Caki2 (cell line): ENCODE data around the gene TRAF1. TPM values are rescaled to one million over a fixed set of nuclear protein-coding genes. Genes with fewer than 3 reads are reported as not detected.

ENCODE experiments used
- DNase-seq: peaks from one replicate; pipeline ENCODE4 v3.0.0-alpha.2; 2015; ENCODE audit warnings: low read depth
- in situ Hi-C: cut with HindIII; loops from 2 replicates; pipeline ENCODE4 v1.10.0; 2016; ENCODE audit warnings: low sequenced_read_pairs, low pct_unique_long_range_greater_than_20kb, mixed read lengths
- total RNA-seq: library from RNA; depleted of rRNA; stranded (reverse); fragments of >200 nt; shearing (Covaris generic); gene quantifications from 2 replicates; pipeline ENCODE4 v1.2.3, GENCODE V29; 2014; ENCODE audit warnings: low replicate concordance; rRNA removed

Gene TRAF1
- total RNA-seq, 1 experiment from 2014 or later, result 5.0 TPM

DNA sequence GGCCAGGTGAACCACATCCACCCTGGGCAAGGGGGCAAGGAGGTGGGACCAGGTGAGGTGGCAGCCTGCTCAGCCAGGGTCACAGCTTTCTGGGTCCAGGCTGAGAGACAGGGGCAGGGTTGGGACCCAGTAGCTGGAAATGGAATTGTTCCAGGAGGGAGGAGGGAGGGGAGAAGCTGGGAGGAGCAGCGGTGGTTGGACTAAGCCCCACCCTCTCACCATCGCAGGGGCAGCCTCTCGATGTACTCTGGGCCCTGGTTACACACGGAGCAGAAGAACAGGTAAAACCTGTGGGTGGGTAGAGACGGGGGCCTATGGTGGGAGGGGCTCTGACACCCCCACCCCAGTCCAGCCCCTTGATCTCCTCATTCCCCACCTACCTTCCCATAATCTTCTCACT, 60.8 kb downstream of the TRAF1 start:
- DNase-seq, result no peak
- in situ Hi-C loops, result no loop called here

DNA sequence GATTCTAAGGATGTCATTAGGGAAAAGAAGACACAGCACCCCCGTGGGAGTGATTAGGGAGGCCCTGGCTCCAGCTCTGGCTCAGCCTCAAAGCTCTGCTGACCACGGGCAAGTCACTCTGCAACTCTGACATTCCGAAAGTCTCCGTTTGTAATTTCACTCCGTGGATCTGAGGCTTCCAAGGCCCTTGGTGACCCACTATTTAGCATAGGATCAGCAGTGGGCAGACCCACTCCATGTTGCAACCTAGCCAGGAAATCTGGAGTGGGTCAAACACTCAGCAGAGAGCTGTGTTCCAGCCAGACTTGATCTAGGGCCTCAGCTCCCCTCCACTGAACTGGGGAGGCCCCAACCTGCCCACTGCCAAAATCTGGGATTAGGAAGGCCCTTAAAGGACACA, 61.4 kb downstream of the TRAF1 start:
- in situ Hi-C loops, result no loop called here
- no peak for DNase-seq

DNA sequence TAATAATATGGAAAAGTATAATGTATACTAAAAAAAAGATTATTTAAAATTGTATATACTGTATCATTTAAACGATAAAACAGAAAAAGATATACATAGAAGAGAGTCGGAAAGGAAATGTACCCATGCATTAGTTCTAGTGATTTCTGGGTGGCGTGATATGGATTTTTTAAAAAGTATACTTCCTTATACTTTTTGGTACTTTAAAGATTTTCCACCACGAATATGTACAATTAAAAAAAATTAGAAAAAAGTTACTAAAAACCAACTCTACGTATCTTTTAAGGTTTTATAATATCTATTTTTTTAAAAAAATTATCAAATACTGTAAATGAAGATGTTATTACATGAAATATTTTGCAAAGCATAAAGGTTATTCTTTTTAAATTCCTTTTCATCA, 61.9 kb downstream of the TRAF1 start:
- no peak for DNase-seq
- in situ Hi-C loops, result no loop called here

DNA sequence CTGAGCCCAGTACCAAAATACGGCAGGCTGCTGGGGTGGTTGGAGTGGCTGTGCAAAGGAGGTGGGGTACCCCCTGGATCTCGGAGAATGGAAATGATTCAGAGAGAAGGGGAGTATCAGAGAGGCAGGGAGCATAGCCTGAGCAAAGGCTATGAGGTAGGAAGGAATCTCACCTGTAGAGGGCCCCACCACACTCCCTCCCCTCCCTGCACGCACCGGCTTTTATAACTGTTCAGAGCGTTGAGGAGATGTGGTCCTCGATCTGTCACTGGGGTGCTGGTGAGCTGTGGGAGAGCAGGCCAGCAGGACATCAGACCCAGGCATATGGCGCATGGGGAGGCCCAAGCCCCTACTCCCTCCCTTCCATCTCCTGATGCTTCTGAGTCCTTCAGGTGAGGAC, 62.8 kb downstream of the TRAF1 start:
- in situ Hi-C loops, result no loop called here

DNA sequence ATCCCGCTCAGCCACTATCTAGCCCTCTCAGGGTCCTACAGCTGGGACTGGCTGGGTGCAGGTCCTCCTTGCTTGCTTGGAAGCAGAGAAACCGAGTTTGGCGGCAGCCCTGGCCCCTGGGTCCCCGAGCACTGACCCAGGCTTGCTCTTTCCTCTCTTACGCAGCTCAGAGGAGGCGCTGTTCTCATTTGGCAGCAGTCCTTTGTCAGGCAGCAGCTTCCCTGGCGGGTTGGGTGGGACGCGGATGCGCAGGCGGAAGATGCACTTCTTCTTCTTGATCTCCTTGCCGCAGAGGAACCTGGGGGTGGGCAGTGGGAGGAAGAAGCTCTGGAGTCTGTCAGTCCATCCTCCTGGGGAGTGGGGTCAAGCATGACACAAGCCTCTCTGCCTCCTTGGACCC, 64.1 kb downstream of the TRAF1 start:
- in situ Hi-C loops, result no loop called here
- no peak for DNase-seq

More for the DNA sequence above, 62.8 kb downstream of the TRAF1 start:
- DNase-seq, result no peak

DNA sequence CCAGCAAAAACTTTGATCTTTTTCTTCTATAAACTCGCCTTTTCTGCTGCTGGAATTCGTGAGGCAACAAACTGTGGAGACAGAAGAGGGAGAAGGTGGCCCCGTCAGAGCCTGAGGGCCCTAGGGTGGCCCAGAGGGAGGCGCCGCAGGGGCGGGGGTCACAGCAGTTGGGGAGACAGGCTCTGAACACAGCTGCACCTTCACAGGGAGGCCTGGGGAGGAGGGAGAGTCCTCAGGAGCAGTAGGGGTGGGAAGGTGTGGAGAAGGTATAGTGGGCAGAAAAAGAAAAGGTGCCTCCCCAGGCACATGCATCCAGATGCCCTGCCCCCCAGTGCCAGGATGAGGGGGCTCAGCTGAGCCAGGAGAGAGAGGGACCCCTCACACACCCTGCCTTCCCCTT, 64.7 kb downstream of the TRAF1 start:
- in situ Hi-C loops, result no loop called here
- no peak for DNase-seq

DNA sequence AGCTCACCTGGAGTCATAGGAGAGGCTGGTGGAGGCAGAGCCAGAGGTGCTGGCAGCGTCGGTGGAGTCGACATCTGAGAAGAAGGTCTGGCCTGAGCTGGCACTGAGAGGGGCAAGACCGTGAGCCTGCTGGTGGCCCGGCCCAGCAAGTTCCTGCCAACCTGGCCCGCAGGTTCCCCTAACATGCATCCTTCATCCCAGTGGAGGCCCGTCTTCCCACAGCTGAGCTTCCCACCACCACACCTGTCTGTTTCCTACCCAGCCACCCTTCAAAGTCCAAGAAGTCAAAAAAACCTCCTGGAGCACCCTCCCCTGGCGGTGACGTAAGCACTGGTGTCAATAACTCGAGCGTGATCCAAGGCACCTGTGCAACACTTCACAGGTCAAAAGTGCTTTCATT, 66.5 kb downstream of the TRAF1 start:
- in situ Hi-C loops, result no loop called here
- DNase-seq, result no peak

DNA sequence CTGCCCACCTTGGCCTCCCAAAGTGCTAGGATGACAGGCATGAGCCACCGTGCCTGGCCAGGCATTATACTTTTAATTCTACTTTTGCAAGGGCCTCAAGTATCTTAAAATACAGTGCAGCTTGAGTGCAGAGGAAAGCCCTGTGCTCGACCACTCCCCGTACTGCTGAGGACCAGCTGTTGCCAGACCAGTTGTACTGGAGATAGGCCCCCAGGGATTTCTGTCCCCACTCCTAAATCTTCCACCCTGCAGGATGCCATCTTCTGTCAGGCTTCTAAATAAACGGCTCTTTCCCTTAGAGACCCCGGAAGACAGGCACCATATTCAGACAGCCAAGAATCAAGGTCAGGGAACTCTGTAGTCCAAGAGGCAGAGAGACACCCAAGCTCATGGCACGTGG, 67.2 kb downstream of the TRAF1 start:
- no peak for DNase-seq
- in situ Hi-C loops, result no loop called here

DNA sequence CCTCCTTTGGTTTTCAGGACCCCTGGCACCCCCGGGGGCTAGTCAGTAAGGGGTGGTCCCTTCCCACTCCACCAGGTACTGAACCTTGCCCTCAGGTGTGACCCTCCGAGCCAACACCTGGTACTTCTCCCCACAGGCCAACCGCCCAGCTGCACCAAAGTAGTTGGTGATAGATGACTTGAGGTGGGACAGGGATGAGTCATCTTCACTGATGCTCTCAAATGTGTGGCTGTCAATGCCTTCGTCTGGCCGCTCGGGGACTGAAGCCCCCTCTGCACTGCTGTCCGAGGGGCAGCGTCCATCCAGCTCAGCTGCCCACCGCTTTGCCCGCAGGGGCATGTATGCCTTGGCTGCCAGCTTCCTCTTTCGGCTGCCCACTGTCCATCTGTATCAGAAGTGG, 68.7 kb downstream of the TRAF1 start:
- no peak for DNase-seq
- in situ Hi-C loops, result no loop called here

DNA sequence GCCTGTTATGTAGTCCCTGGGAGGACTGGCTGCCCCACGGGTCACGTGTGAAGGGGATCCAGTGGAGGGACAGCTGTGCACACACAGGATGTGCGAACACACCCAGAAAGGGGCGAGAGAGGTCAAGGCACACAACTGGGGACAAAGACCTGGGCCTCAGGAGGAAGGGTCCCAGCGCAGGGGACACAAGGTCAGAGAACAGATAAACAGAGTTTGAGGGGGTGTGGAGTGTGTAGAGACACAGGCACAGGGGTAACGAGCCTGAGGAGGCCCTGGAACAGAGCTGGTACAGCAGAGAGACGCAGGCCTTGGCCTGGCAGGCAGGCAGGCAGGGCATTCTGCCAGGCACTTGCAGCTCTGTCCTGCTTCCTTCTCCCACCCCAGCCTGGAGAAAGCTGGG, 69.1 kb downstream of the TRAF1 start:
- in situ Hi-C loops, result no loop called here

DNA sequence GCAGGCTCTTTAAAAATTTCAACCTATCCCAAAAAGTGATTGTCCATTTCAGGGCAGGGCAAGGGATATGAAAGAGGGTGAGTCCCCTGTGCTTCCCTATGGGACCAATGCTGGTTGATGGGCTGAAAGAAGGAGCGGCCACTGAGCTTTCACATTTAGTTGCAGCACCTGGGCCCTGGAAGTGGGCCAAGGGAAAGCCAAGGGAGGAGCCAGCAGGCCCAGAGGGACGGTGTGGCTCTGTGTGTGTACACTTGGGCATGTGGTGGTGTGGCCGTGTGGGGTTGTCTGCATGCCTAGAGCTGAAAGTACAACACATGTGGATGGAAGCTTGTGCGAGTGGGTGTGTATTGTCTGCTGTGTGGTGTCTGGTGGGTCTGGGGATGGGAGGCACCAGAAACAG, 69.9 kb downstream of the TRAF1 start:
- no peak for DNase-seq
- in situ Hi-C loops, result no loop called here

More for the DNA sequence above, 69.1 kb downstream of the TRAF1 start:
- no peak for DNase-seq

DNA sequence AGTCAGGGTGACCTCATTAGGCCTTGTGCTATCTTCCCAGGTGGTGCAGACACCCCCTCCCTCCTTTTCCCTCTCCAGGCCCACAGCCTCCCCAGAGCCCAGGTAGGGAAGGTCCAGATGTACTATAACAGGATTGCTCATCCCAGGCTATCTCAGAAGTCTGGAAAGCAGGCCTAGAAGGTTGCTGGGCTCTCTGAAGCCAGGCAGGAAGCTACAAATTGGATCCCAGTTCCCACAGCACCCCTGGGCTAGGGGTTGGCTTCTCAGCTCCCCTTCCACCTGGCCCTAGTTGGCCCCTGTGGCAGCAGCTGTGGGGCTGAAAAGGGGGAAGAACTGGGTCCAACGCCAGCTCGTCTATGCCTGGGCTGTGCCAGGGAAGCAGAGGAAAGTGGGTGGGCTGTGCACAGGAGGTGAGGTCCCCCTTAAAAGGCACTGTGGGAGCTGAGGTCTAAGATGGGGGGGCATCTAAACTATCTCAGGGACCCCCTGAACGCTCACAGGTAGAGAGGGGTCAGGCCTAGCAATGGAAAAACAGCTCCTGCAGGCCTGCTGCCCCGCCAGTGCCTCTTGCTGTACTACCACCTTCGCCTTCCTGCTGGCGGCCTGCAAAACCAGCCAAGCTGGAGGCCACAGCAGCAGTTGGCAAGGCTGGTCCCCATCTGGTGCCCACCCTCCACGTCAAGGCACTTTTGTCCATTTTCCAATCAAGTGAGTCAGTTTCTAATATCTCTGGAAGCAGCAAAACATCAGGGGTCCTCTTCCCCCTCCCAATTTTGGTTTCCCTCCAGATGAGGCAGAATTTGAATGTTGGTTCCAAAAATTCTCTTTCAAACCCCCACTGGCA, 70.5 kb downstream of the TRAF1 start:
- no peak for DNase-seq
- in situ Hi-C loops, result no loop called here

DNA sequence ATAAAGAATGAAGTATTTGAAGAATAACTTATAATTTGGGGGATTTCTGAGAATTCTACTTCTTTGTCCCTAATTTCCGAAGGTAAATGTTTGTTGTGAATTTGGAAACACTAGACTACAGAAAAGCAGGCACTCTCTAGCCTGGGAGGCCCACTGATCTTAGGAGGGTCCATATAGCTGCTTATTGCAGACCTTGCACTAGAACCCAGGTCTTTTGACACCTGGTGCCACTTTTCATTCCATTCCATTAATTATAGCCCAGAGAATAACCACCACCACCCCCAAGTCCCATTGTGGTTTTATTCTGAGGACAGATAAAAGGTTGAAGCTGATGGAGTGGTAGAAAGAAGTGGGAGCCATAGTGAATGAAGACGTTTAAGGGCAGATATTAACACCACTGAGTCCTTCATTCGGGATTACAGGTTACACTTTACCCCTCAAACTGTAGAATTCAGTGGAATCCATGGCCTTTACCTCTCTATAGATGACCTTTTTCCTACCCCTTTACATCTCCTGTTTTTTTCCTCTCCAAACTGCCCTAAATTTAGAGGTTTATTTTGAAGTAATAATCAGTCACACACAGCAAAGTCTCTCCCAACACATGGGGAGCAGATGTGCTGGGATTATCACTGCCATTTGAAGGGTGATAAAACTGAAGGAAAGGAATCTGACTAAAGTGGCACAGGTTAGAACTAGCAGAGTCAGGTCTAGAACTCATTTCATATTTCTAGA, 71.8 kb downstream of the TRAF1 start:
- no peak for DNase-seq
- in situ Hi-C loops, result no loop called here

DNA sequence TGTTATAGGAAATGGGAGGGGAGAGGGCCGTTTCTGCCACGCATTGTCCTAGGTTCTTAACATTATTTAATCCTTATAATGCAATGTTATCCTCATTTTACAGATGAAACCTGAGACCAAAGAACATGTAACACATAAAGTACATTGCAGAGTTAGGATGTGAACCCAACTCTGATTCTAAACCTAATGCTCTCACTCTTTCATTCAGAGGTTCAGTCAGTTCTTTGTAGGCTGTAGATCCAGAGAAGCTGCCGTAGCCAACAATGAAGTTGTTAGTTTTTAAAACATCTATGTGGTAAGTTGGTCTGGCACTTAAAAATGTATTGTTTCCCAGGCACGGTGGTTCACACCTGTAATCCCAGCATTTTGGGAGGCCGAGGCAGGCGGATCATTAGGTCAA, 73.4 kb downstream of the TRAF1 start:
- no peak for DNase-seq
- in situ Hi-C loops, result no loop called here

Other genes with a start within 250 kb of the TRAF1 start
- gene MEGF9, start 212.3 kb downstream of the TRAF1 start, total RNA-seq, result 21.6 and 28.4 TPM in 2 replicates
- gene FBXW2, start 133.4 kb downstream of the TRAF1 start, total RNA-seq, result 15.1 and 54.0 TPM in 2 replicates
- gene PSMD5, start 83.9 kb downstream of the TRAF1 start, total RNA-seq, result 22.2 and 29.2 TPM in 2 replicates
- 15.6 and 47.7 TPM in 2 replicates for gene PHF19, start 49.6 kb downstream of the TRAF1 start, total RNA-seq
- 0.96 and 1.9 TPM in 2 replicates for gene C5, start 123.5 kb upstream of the TRAF1 start, total RNA-seq
- 1.7 and 21.5 TPM in 2 replicates for gene CNTRL, start 148.2 kb upstream of the TRAF1 start, total RNA-seq